C4-2B (cell line): ENCODE results near the gene FMNL3.

ENCODE experiments used
- CTCF ChIP-seq: fragments of 450-650 bp; conservative IDR thresholded peaks from 2 replicates; pipeline ENCODE4 v1.5.1; 2017; ENCODE audit warnings: mild to moderate bottlenecking
- ZFX ChIP-seq: fragments of 450-650 bp; IDR thresholded peaks from 2 replicates; pipeline ENCODE4 v1.6.1; 2017

GRCh38 chr12:49643135-49643534 lies 64.1 kb downstream of the FMNL3 start:
- TF ChIP-seq CTCF = no peak
- no peak for TF ChIP-seq ZFX
